IMR-90 (cell line): ENCODE results near the gene TNFRSF11A.

Source experiments
- CEBPB ChIP-seq: IDR thresholded peaks from 2 replicates; pipeline ENCODE4 v1.6.1; 2012; ENCODE audit warnings: low read depth, low read length, improper control_type of control experiment
- CTCF ChIP-seq: conservative IDR thresholded peaks from 2 replicates; pipeline ENCODE4 v1.5.1; 2012; ENCODE audit warnings: mild to moderate bottlenecking, low read depth, low read length, improper control_type of control experiment
- POLR2A ChIP-seq: IDR thresholded peaks from 2 replicates; pipeline ENCODE4 v1.6.1; 2012; ENCODE audit warnings: mild to moderate bottlenecking, low read depth, low read length
- TF ChIP-seq, protein P1 (sequence below): fragments of 150-350 bp; IDR thresholded peaks from 2 replicates; pipeline ENCODE4 v1.6.1; 2017; ENCODE audit warnings: mild to moderate bottlenecking, antibody characterized with exemption, low read length, low read depth

GRCh38 chr18:62330650-62331049 lies 5.5 kb downstream of the TNFRSF11A start:
- TF ChIP-seq POLR2A = no peak
- no peak for TF ChIP-seq CTCF
- TF ChIP-seq CEBPB = no peak
- TF ChIP-seq, protein P1, sequence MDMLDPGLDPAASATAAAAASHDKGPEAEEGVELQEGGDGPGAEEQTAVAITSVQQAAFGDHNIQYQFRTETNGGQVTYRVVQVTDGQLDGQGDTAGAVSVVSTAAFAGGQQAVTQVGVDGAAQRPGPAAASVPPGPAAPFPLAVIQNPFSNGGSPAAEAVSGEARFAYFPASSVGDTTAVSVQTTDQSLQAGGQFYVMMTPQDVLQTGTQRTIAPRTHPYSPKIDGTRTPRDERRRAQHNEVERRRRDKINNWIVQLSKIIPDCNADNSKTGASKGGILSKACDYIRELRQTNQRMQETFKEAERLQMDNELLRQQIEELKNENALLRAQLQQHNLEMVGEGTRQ = no peak
